CD4-positive, alpha-beta T cell treated with Interleukin-12 subunit alpha and Interleukin-12 subunit beta, for 1 hour (primary cell): Measurements from ENCODE around the gene AQP11.
"Not testable (repeated sequence)": the region's sequence is repeated elsewhere in the genome, so short reads cannot be mapped to it uniquely, and the experiment has no call there.

Experiments used
- DNase-seq: peaks from one replicate; pipeline ENCODE4 v3.0.0-alpha.2; 2020

AQP11 gene

GRCh38 chr11:77593883-77594282, 4.1 kb downstream of the AQP11 start:
- DNase-seq = no peak

- no peak for DNase-seq
Measured at GRCh38 chr11:77596626-77597025, 6.9 kb downstream of the AQP11 start.

- no peak for DNase-seq
Measured at GRCh38 chr11:77598195-77598594, 8.4 kb downstream of the AQP11 start.

- no peak for DNase-seq
Measured at GRCh38 chr11:77602381-77603088, 12.8 kb downstream of the AQP11 start.

GRCh38 chr11:77604281-77604680, 14.5 kb downstream of the AQP11 start:
- no peak for DNase-seq

- DNase-seq = no peak
Measured at GRCh38 chr11:77609234-77609633, 19.5 kb downstream of the AQP11 start.

- DNase-seq = no peak
Measured at GRCh38 chr11:77611921-77612320, 22.2 kb downstream of the AQP11 start.

GRCh38 chr11:77617892-77618291, 28.1 kb downstream of the AQP11 start:
- DNase-seq = no peak

- peak; percentile 58 for DNase-seq
Measured at GRCh38 chr11:77619576-77620198, 29.9 kb downstream of the AQP11 start.

- DNase-seq = no peak
Measured at GRCh38 chr11:77630157-77630710, 40.5 kb downstream of the AQP11 start.

- DNase-seq = not testable (repeated sequence)
Measured at GRCh38 chr11:77633926-77634325, 44.2 kb downstream of the AQP11 start.

GRCh38 chr11:77636731-77637344, 47.1 kb downstream of the AQP11 start:
- DNase-seq = no peak

- peak; percentile 82 for DNase-seq
Measured at GRCh38 chr11:77637345-77638165, 47.8 kb downstream of the AQP11 start, which contains the start of gene CLNS1A. TSS of gene CLNS1A (minus strand) at chr11:77637794. CDS start at chr11:77637714, 80 bp downstream.

GRCh38 chr11:77642228-77642627, 52.5 kb downstream of the AQP11 start:
- DNase-seq = no peak

GRCh38 chr11:77644887-77645286, 55.1 kb downstream of the AQP11 start:
- DNase-seq = no peak

GRCh38 chr11:77647654-77648305, 58.0 kb downstream of the AQP11 start:
- DNase-seq = no peak

- no peak for DNase-seq
Measured at GRCh38 chr11:77650123-77650522, 60.4 kb downstream of the AQP11 start.

- no peak for DNase-seq
Measured at GRCh38 chr11:77654770-77655434, 65.1 kb downstream of the AQP11 start.

- no peak for DNase-seq
Measured at GRCh38 chr11:77656362-77656761, 66.6 kb downstream of the AQP11 start.

- no peak for DNase-seq
Measured at GRCh38 chr11:77658213-77659013, 68.7 kb downstream of the AQP11 start.
